OCI-LY1 (cell line): ENCODE data around the gene CAMK4.
"Not testable (repeated sequence)": the region's sequence is repeated elsewhere in the genome, so short reads cannot be mapped to it uniquely, and the experiment has no call there.

Experiments used
- H2AFZ ChIP-seq: fragments of 200-600 bp; sonication (generic), shearing (Covaris generic); 2 replicates; pipeline ENCODE4 v1.6.0; 2014; ENCODE audit warnings: antibody characterized with exemption, mild to moderate bottlenecking, low read length
- H3F3A ChIP-seq: fragments of 200-600 bp; sonication (generic), shearing (Covaris generic); 2 replicates; pipeline ENCODE4 v1.6.0; 2014; ENCODE audit warnings: mild to moderate bottlenecking, antibody characterized with exemption, low read length, moderate library complexity; ENCODE audit not compliant: insufficient read depth
- H3K27ac ChIP-seq: fragments of 200-600 bp; sonication (generic); 2 replicates; pipeline ENCODE4 v1.5.1; 2014; ENCODE audit warnings: low read length, mixed run types, mild to moderate bottlenecking, low read depth; ENCODE audit not compliant: poor library complexity, severe bottlenecking
- H3K27me3 ChIP-seq: fragments of 200-600 bp; sonication (generic); 2 replicates; pipeline ENCODE4 v1.6.0; 2014; ENCODE audit warnings: antibody characterized with exemption, mild to moderate bottlenecking, low read length, moderate library complexity; ENCODE audit not compliant: insufficient read depth
- H3K36me3 ChIP-seq: fragments of 200-600 bp; sonication (generic); 2 replicates; pipeline ENCODE4 v1.6.1; 2014; ENCODE audit warnings: mild to moderate bottlenecking, antibody characterized with exemption, low read length, moderate library complexity, mixed read lengths; ENCODE audit not compliant: insufficient read depth
- H3K4me1 ChIP-seq: fragments of 200-600 bp; sonication (generic); 2 replicates; pipeline ENCODE4 v1.5.1; 2014; ENCODE audit warnings: mild to moderate bottlenecking, low read length, moderate library complexity; ENCODE audit not compliant: insufficient read depth, severe bottlenecking
- H3K4me2 ChIP-seq: fragments of 200-600 bp; sonication (generic), shearing (Covaris generic); 2 replicates; pipeline ENCODE4 v1.6.1; 2014; ENCODE audit warnings: low read length
- H3K4me3 ChIP-seq: fragments of 200-600 bp; sonication (generic); 2 replicates; pipeline ENCODE4 v1.5.1; 2014; ENCODE audit warnings: low read length, low read depth, mild to moderate bottlenecking, mixed read lengths; ENCODE audit not compliant: poor library complexity, severe bottlenecking
- H3K79me2 ChIP-seq: fragments of 200-600 bp; shearing (Covaris generic); 2 replicates; pipeline ENCODE4 v1.6.1; 2016; ENCODE audit warnings: mixed run types, low read length, mixed read lengths; ENCODE audit not compliant: insufficient read depth
- H3K9ac ChIP-seq: fragments of 200-600 bp; sonication (generic), shearing (Covaris generic); 2 replicates; pipeline ENCODE4 v1.6.1; 2014; ENCODE audit warnings: mild to moderate bottlenecking, low read length, mixed read lengths
- H3K9me2 ChIP-seq: fragments of 200-600 bp; sonication (generic), shearing (Covaris generic); 2 replicates; pipeline ENCODE4 v1.6.1; 2014; ENCODE audit warnings: low read depth, mild to moderate bottlenecking, low read length, mixed read lengths
- H3K9me3 ChIP-seq: fragments of 200-600 bp; shearing (Covaris generic); 2 replicates; pipeline ENCODE4 v1.6.1; 2014; ENCODE audit warnings: low read length, mixed read lengths
- H4K20me1 ChIP-seq: fragments of 200-600 bp; sonication (generic), shearing (Covaris generic); 2 replicates; pipeline ENCODE4 v1.6.0; 2016; ENCODE audit warnings: mild to moderate bottlenecking, low read length; ENCODE audit not compliant: insufficient read depth
- CTCF ChIP-seq: fragments of 200-600 bp; sonication (generic), shearing (Covaris generic); IDR thresholded peaks from 2 replicates; pipeline ENCODE4 v1.5.1; 2017; ENCODE audit warnings: mild to moderate bottlenecking, antibody characterized with exemption, low read length, moderate library complexity, mixed read lengths
- EZH2 ChIP-seq: fragments of 200-600 bp; sonication (generic), shearing (Covaris generic); IDR thresholded peaks from 2 replicates; pipeline ENCODE4 v1.8.0; 2017; ENCODE audit warnings: borderline replicate concordance, mixed run types, mild to moderate bottlenecking, antibody characterized with exemption, low read length, moderate library complexity, mixed read lengths

CAMK4 gene

DNA sequence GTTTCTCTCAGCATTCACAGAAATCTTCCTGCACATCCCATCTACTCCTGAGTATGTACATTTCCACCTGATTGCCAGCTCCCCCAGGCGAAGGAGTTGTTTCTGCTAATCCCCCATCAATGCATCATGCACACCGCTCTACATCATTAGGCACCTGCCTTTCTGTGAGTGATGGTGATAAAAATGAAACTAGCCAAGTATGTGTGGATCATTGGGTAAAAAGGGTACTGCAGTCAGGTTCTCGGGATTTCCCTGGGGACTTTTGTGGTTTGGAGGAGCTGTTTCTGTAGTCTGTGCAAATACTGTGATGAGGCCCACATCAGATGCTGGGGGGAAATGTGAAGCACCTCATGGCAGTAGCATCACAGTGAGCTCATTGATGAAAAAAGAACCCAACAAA lies 30.4 kb downstream of the CAMK4 start:
- Histone ChIP-seq H3K9me3 (no peaks in the 10 kb centered on the region), H3F3A (no peaks in the 10 kb centered on the region), H4K20me1 (no peaks in the 10 kb centered on the region), H3K4me1 (peaks cover 72% of the 10 kb centered on the region), H3K9me2 (no peaks in the 10 kb centered on the region), H3K4me2 (peak overlapping the region; percentile 51), H3K27me3 (no peaks in the 10 kb centered on the region), H3K79me2 (peaks cover 82% of the 10 kb centered on the region), H3K9ac (peak overlapping the region; percentile 55; the same call in 1 of the 2 replicates), H3K36me3 (peaks cover 35% of the 10 kb centered on the region), H3K27ac (peak overlapping the region; percentile 94), H2AFZ (no peak overlapping the region), H3K4me3 (peak overlapping the region; percentile 1)
- TF ChIP-seq EZH2, result no peak
- TF ChIP-seq CTCF, result no peak

- Histone ChIP-seq H3K4me1 (peaks cover 67% of the 10 kb centered on the region), H3K36me3 (peaks cover 35% of the 10 kb centered on the region), H3K9ac (peak overlapping the region; percentile 55), H3F3A (no peaks in the 10 kb centered on the region), H3K27me3 (no peaks in the 10 kb centered on the region), H3K4me2 (peak overlapping the region; percentile 51), H3K9me3 (no peaks in the 10 kb centered on the region), H2AFZ (no peak overlapping the region), H3K9me2 (no peaks in the 10 kb centered on the region), H3K27ac (peak overlapping the region; percentile 94), H3K79me2 (peaks cover 82% of the 10 kb centered on the region), H4K20me1 (no peaks in the 10 kb centered on the region), H3K4me3 (peak overlapping the region; percentile 28)
- TF ChIP-seq CTCF (no peak), EZH2 (no peak)
Measured at GRCh38 chr5:111255169-111255568, 31.0 kb downstream of the CAMK4 start.

GRCh38 chr5:111256128-111256527 lies 31.9 kb downstream of the CAMK4 start:
- H3K4me3 ChIP-seq, result no peak overlapping the region
- H3K27ac ChIP-seq, result peak overlapping the region; percentile 94
- no peaks in the 10 kb centered on the region for H3K9me3 ChIP-seq
- no peak overlapping the region for H3K9ac ChIP-seq
- no peaks in the 10 kb centered on the region for H3K9me2 ChIP-seq
- H3K4me2 ChIP-seq, result no peak overlapping the region
- no peak overlapping the region for H2AFZ ChIP-seq
- H3F3A ChIP-seq, result no peaks in the 10 kb centered on the region
- H4K20me1 ChIP-seq, result no peaks in the 10 kb centered on the region
- peaks cover 57% of the 10 kb centered on the region for H3K4me1 ChIP-seq
- no peak for TF ChIP-seq EZH2
- no peak for TF ChIP-seq CTCF
- peaks cover 39% of the 10 kb centered on the region for H3K36me3 ChIP-seq
- peaks cover 81% of the 10 kb centered on the region for H3K79me2 ChIP-seq
- no peaks in the 10 kb centered on the region for H3K27me3 ChIP-seq

GRCh38 chr5:111257610-111258009 lies 33.4 kb downstream of the CAMK4 start:
- not testable (repeated sequence) for H3K27me3 ChIP-seq, H4K20me1 ChIP-seq, H3K4me3 ChIP-seq, H2AFZ ChIP-seq, H3K27ac ChIP-seq, H3K9me2 ChIP-seq, H3K9me3 ChIP-seq, H3K9ac ChIP-seq, H3F3A ChIP-seq, H3K4me2 ChIP-seq
- H3K36me3 ChIP-seq, result peaks cover 41% of the 10 kb centered on the region
- H3K4me1 ChIP-seq, result peaks cover 54% of the 10 kb centered on the region
- H3K79me2 ChIP-seq, result peaks cover 79% of the 10 kb centered on the region
